PC-9 (cell line): Measurements from ENCODE around the gene ACTR5. TPM values are rescaled to one million over a fixed set of nuclear protein-coding genes. Genes with fewer than 3 reads are reported as not detected.
"Not testable (repeated sequence)": the region's sequence is repeated elsewhere in the genome, so short reads cannot be mapped to it uniquely, and the experiment has no call there.

Experiments used
- BruUV-seq: library from RNA; stranded (reverse); fragments of 400-500 nt; replicated peaks from 2 replicates; lab custom pipeline; 2021; lab: Mats Ljungman, UMichigan
- CTCF ChIA-PET: fragments of 300-600 bp; sonication (Branson Sonifier 250); formaldehyde crosslinking; loops from one replicate; lab custom pipeline; 2022; ENCODE audit warnings: antibody characterized with exemption; lab: Charles Lee
- POLR2A ChIA-PET: fragments of 300-600 bp; sonication (Branson Sonifier 250); formaldehyde crosslinking; loops from one replicate; lab custom pipeline; 2022; ENCODE audit warnings: antibody characterized with exemption; ENCODE audit not compliant: unreplicated experiment; lab: Charles Lee
- DNase-seq, 2 experiments: peaks; one replicate each; pipeline versions ENCODE4 v3.0.0 to v3.0.0-alpha.2; 2015 to 2022; ENCODE audit warnings: mixed read lengths in 1 of 2
- H2AFZ ChIP-seq: fragments of 200-600 bp; sonication (generic); 2 replicates; pipeline ENCODE4 v1.8.1; 2017; ENCODE audit warnings: antibody characterized with exemption
- H3F3A ChIP-seq: fragments of 200-600 bp; sonication (generic); 2 replicates; pipeline ENCODE4 v1.8.1; 2017; ENCODE audit warnings: antibody characterized with exemption, mild to moderate bottlenecking, low read depth; ENCODE audit not compliant: insufficient read depth
- H3K27ac ChIP-seq: fragments of 200-600 bp; sonication (generic); 2 replicates; pipeline ENCODE4 v1.6.1; 2016; ENCODE audit warnings: mixed run types
- H3K27me3 ChIP-seq: fragments of 200-600 bp; sonication (generic); 2 replicates; pipeline ENCODE4 v1.6.1; 2016; ENCODE audit warnings: low read depth, mixed run types; ENCODE audit not compliant: insufficient read depth
- H3K36me3 ChIP-seq: fragments of 200-600 bp; sonication (generic); 2 replicates; pipeline ENCODE4 v1.6.1; 2016; ENCODE audit warnings: low read depth, mixed run types
- H3K4me1 ChIP-seq: fragments of 200-600 bp; sonication (generic); replicated peaks from 2 replicates; pipeline ENCODE4 v1.6.1; 2016; ENCODE audit warnings: mixed run types; ENCODE audit not compliant: insufficient read depth
- H3K4me2 ChIP-seq: fragments of 200-600 bp; sonication (generic); 2 replicates; pipeline ENCODE4 v1.6.1; 2017; ENCODE audit warnings: mixed run types
- H3K4me3 ChIP-seq: fragments of 200-600 bp; sonication (generic); 2 replicates; pipeline ENCODE4 v1.6.1; 2016; ENCODE audit warnings: mixed run types
- H3K79me2 ChIP-seq: fragments of 200-600 bp; sonication (generic); 2 replicates; pipeline ENCODE4 v1.6.1; 2017; ENCODE audit warnings: low read depth, mixed run types
- H3K9me2 ChIP-seq: fragments of 200-600 bp; sonication (generic); 2 replicates; pipeline ENCODE4 v1.8.1; 2017; ENCODE audit warnings: mild to moderate bottlenecking; ENCODE audit not compliant: insufficient read depth
- H3K9me3 ChIP-seq: fragments of 200-600 bp; sonication (generic); 2 replicates; pipeline ENCODE4 v1.8.1; 2016; ENCODE audit warnings: low read depth; ENCODE audit not compliant: insufficient read depth
- H4K20me1 ChIP-seq: fragments of 200-600 bp; sonication (generic); 2 replicates; pipeline ENCODE4 v1.8.1; 2017; ENCODE audit not compliant: insufficient read depth
- EZH2 ChIP-seq: fragments of 200-600 bp; sonication (generic); IDR thresholded peaks from 2 replicates; pipeline ENCODE4 v1.8.0; 2017; ENCODE audit warnings: antibody characterized with exemption, low read depth
- intact Hi-C: fragments of 100-400 bp; cut with micrococcal nuclease; formaldehyde crosslinking; loops from one replicate; pipeline ENCODE4 v1.10.0; 2022; ENCODE audit not compliant: unreplicated experiment
- total RNA-seq: library from RNA; stranded (reverse); gene quantifications from 2 replicates; pipeline ENCODE4 v1.2.3, GENCODE V29; 2021
- TF ChIP-seq, protein P1 (sequence below): fragments of 200-600 bp; sonication (generic); conservative IDR thresholded peaks from 2 replicates; pipeline ENCODE4 v1.6.1; 2017; ENCODE audit warnings: mixed run types, antibody characterized with exemption, mild to moderate bottlenecking, moderate library complexity

Gene ACTR5
- total RNA-seq, 1 experiment from 2014 or later = 7.8 TPM

DNA sequence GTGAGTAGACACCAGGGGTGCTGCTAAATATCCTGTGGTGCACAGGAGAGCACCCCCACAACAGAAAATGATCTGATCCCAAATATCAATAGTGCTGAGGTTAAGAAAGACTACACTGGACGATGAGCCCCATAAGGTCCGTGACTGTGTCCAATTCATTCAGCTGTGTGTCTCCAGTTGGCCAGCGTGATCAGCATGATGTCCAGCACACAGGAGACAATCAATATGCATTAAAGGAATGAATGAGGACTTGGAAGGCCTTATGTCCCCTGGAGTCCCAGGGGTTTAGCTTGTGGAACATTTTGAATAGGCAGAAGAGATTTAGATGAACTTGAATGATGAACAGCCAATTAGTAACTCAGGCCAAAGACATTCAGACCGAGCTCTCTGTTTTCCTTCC lies 63.5 kb downstream of the ACTR5 start:
- DNase-seq = no peak
- H3K79me2 ChIP-seq = no peaks in the 10 kb centered on the region
- H3K9me3 ChIP-seq = no peaks in the 10 kb centered on the region
- no peaks in the 10 kb centered on the region for H4K20me1 ChIP-seq
- no TSS peak for BruUV-seq
- no peak overlapping the region for H3K4me2 ChIP-seq
- no peak overlapping the region for H3K4me3 ChIP-seq
- ChIA-PET CTCF (no interaction called here), POLR2A (no interaction called here)
- no peak overlapping the region for H3K27ac ChIP-seq
- H2AFZ ChIP-seq = no peak overlapping the region
- intact Hi-C loops = no loop called here
- TF ChIP-seq, protein P1, sequence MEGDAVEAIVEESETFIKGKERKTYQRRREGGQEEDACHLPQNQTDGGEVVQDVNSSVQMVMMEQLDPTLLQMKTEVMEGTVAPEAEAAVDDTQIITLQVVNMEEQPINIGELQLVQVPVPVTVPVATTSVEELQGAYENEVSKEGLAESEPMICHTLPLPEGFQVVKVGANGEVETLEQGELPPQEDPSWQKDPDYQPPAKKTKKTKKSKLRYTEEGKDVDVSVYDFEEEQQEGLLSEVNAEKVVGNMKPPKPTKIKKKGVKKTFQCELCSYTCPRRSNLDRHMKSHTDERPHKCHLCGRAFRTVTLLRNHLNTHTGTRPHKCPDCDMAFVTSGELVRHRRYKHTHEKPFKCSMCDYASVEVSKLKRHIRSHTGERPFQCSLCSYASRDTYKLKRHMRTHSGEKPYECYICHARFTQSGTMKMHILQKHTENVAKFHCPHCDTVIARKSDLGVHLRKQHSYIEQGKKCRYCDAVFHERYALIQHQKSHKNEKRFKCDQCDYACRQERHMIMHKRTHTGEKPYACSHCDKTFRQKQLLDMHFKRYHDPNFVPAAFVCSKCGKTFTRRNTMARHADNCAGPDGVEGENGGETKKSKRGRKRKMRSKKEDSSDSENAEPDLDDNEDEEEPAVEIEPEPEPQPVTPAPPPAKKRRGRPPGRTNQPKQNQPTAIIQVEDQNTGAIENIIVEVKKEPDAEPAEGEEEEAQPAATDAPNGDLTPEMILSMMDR = no peak
- TF ChIP-seq EZH2 = no peak
- H3K27me3 ChIP-seq = peaks cover 63% of the 10 kb centered on the region
- no peaks in the 10 kb centered on the region for H3F3A ChIP-seq
- no peaks in the 10 kb centered on the region for H3K4me1 ChIP-seq
- no peaks in the 10 kb centered on the region for H3K36me3 ChIP-seq
- no peaks in the 10 kb centered on the region for H3K9me2 ChIP-seq

DNA sequence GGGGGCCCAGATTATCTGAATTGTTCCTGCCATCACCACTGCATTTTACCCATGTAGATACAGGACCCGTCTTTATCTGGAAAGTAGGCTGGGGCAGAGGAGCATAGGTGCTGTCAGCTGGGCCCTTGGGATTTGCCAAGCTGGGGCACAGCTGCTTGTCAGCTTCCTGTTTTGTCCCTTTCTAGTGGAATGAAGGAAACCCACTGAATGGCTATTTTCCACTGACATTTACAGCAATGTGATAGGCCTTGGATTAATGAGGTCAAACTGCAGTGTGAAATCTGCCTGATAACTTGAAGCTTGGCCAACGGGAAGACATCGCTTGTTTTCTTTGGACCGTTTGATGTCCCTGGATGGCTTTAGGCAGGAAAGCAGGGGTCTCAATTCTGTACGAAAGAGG lies 63.9 kb downstream of the ACTR5 start:
- no peak for TF ChIP-seq EZH2
- TF ChIP-seq, protein P1 = no peak
- Histone ChIP-seq H3K4me2 (no peak overlapping the region), H3K36me3 (no peaks in the 10 kb centered on the region), H4K20me1 (no peaks in the 10 kb centered on the region), H3K9me2 (no peaks in the 10 kb centered on the region), H3K27ac (no peak overlapping the region), H2AFZ (no peak overlapping the region), H3K4me1 (no peaks in the 10 kb centered on the region), H3F3A (no peaks in the 10 kb centered on the region), H3K9me3 (no peaks in the 10 kb centered on the region), H3K27me3 (peaks cover 61% of the 10 kb centered on the region), H3K4me3 (no peak overlapping the region), H3K79me2 (no peaks in the 10 kb centered on the region)
- ChIA-PET CTCF (no interaction called here), POLR2A (no interaction called here)
- intact Hi-C loops = no loop called here
- BruUV-seq = no TSS peak
- DNase-seq = no peak

DNA sequence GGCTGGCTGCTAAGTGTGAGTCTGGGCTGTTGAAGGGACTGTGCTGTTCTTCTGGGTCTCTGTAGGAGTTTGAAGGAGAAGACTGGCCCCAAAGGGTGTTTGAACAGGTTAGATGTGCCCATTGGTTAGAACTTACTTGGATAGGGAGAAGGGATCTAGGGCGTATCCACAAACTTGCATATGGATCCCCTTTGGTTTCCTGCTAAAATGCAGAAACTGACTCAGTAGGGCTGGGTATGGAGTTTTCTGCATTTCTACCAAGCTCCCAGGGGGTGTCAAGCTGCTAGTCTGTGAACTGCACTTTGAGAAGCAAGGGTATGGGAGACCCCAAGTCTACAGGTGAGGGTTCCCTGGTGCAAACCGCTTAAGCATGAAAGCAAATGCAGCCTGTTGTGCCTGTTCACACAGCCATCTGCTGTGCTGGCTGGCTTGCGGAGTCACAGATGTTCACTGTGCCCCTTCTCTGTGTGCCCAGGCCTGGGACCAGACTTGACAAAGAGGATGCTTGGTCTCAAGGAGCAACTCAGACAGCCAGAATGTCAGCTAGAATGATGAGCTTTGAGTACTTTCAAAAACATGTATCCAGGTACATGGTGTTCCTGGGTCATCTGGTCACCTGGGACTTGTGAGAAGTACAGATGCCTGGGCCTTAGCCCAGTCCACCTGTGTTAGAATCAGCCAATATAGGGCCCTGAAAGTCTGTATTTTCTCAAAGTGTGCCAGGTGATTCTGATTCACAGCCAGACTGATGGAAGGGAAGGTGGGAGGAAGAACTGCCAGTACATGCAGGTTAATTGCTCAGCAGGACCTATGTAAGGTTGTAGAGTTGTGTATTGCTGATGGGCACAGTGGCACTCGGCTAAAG lies 64.7 kb downstream of the ACTR5 start:
- Histone ChIP-seq H3K4me2 (no peak overlapping the region), H3K9me2 (no peaks in the 10 kb centered on the region), H3K36me3 (no peaks in the 10 kb centered on the region), H3K79me2 (no peaks in the 10 kb centered on the region), H4K20me1 (no peaks in the 10 kb centered on the region), H3K4me3 (no peak overlapping the region), H3K4me1 (no peaks in the 10 kb centered on the region), H2AFZ (no peak overlapping the region), H3K27me3 (peaks cover 54% of the 10 kb centered on the region), H3K27ac (no peak overlapping the region), H3K9me3 (no peaks in the 10 kb centered on the region), H3F3A (no peaks in the 10 kb centered on the region)
- ChIA-PET POLR2A (no interaction called here), CTCF (no interaction called here)
- TF ChIP-seq, protein P1 = no peak
- no peak for TF ChIP-seq EZH2
- intact Hi-C loops = no loop called here
- no TSS peak for BruUV-seq
- no peak for DNase-seq

DNA sequence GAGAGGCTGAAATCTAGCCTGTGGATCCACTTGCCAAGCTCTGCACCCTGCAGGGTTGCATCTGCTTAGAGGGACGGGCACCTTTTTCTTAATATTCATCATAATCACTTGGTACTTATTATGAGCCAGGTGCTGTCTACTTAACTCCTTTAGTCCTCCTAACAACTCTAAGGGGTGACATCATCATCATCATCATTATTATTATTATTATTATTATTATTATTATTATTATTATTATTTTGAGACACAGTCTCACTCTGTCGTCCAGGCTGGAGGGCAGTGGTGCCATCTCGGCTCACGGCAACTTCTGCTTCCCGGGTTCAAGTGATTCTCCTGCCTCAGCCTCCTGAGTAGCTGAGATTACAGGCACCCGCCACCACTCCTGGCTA lies 65.3 kb downstream of the ACTR5 start:
- H3K4me3 ChIP-seq, H3K36me3 ChIP-seq, H4K20me1 ChIP-seq, H3K4me1 ChIP-seq, H3K79me2 ChIP-seq, H3K27ac ChIP-seq, intact Hi-C loops, POLR2A ChIA-PET, H2AFZ ChIP-seq, H3K9me3 ChIP-seq, H3K9me2 ChIP-seq, DNase-seq, CTCF ChIA-PET, H3K4me2 ChIP-seq, H3F3A ChIP-seq, BruUV-seq: not testable (repeated sequence)
- H3K27me3 ChIP-seq = peaks cover 47% of the 10 kb centered on the region
